GM10266 (cell line): Measurements from ENCODE around the gene FADS2.

Experiments
- DNase-seq: peaks from one replicate; pipeline ENCODE4 v3.0.0; 2012; ENCODE audit errors: extremely low spot score
- TF ChIP-seq, protein P1 (sequence below): IDR thresholded peaks from 2 replicates; pipeline ENCODE4 v1.5.1; 2012; ENCODE audit warnings: mild to moderate bottlenecking, low read depth; ENCODE audit not compliant: control insufficient read depth, insufficient read depth; ENCODE audit errors: missing control alignments

Gene FADS2

GRCh38 chr11:61866231-61866957, 38.3 kb downstream of the FADS2 start:
- no peak for DNase-seq
- TF ChIP-seq, protein P1, sequence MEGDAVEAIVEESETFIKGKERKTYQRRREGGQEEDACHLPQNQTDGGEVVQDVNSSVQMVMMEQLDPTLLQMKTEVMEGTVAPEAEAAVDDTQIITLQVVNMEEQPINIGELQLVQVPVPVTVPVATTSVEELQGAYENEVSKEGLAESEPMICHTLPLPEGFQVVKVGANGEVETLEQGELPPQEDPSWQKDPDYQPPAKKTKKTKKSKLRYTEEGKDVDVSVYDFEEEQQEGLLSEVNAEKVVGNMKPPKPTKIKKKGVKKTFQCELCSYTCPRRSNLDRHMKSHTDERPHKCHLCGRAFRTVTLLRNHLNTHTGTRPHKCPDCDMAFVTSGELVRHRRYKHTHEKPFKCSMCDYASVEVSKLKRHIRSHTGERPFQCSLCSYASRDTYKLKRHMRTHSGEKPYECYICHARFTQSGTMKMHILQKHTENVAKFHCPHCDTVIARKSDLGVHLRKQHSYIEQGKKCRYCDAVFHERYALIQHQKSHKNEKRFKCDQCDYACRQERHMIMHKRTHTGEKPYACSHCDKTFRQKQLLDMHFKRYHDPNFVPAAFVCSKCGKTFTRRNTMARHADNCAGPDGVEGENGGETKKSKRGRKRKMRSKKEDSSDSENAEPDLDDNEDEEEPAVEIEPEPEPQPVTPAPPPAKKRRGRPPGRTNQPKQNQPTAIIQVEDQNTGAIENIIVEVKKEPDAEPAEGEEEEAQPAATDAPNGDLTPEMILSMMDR = no peak

DNA sequence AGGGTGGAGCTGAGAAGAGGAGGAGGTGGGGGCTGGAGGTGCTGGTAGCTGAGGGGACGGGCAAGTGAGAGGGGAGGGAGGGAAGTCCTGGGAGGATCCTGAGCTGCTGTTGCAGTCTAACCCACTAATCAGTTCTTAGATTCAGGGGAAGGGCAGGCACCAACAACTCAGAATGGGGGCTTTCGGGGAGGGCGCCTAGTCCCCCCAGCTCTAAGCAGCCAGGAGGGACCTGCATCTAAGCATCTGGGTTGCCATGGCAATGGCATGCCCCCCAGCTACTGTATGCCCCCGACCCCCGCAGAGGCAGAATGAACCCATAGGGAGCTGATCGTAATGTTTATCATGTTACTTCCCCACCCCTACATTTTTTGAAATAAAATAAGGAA, 38.9 kb downstream of the FADS2 start:
- TF ChIP-seq, protein P1 = no peak
- no peak for DNase-seq

GRCh38 chr11:61868571-61869428, 40.7 kb downstream of the FADS2 start:
- no peak for DNase-seq
- TF ChIP-seq, protein P1 = no peak

DNA sequence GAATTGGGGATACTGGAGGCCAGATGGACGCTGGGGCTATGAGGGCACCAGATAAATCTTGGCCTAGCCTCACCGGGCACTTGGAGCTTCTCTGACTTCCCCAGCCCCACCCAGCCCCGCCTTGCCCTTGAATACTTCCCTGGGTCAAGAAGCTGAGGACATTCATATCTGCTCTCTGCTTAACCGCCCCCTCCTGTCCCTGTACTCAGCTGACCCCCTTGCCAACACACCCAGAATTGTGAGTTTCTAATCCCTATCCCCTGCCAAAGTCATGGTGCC, 41.3 kb downstream of the FADS2 start:
- no peak for DNase-seq
- TF ChIP-seq, protein P1 = no peak

GRCh38 chr11:61869708-61870451, 41.8 kb downstream of the FADS2 start:
- TF ChIP-seq, protein P1 = no peak
- no peak for DNase-seq

- no peak for DNase-seq
- TF ChIP-seq, protein P1 = no peak
Measured at GRCh38 chr11:61870541-61871031, 42.5 kb downstream of the FADS2 start.
